Activated effector memory CD4-positive, alpha-beta T cell treated with Interleukin-2 at 50 U/mL for 16 hours (primary cell): ENCODE measurements around the gene ARHGEF37.
A peak's percentile ranks its signal among the peaks of the same experiment; 100 is the strongest.
"Not testable (repeated sequence)": the region's sequence is repeated elsewhere in the genome, so short reads cannot be mapped to it uniquely, and the experiment has no call there.

ENCODE experiments used
- DNase-seq: peaks from one replicate; pipeline ENCODE4 v3.0.0-alpha.2; 2020

Gene ARHGEF37, protein sequence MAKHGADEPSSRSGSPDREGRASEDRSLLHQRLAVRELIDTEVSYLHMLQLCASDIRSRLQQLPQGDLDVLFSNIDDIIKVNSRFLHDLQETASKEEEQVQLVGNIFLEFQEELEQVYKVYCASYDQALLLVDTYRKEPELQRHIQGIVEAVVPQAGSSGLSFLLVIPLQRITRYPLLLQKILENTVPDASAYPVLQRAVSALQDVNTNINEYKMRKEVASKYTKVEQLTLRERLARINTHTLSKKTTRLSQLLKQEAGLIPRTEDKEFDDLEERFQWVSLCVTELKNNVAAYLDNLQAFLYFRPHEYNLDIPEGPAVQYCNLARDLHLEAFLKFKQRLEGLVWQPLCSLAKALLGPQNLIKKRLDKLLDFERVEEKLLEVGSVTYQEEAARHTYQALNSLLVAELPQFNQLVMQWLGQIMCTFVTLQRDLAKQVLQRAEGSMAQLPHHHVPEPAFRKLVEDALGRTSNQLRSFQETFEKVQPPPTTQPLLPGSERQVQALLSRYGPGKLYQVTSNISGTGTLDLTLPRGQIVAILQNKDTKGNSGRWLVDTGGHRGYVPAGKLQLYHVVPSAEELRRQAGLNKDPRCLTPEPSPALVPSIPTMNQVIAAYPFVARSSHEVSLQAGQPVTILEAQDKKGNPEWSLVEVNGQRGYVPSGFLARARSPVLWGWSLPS

DNA sequence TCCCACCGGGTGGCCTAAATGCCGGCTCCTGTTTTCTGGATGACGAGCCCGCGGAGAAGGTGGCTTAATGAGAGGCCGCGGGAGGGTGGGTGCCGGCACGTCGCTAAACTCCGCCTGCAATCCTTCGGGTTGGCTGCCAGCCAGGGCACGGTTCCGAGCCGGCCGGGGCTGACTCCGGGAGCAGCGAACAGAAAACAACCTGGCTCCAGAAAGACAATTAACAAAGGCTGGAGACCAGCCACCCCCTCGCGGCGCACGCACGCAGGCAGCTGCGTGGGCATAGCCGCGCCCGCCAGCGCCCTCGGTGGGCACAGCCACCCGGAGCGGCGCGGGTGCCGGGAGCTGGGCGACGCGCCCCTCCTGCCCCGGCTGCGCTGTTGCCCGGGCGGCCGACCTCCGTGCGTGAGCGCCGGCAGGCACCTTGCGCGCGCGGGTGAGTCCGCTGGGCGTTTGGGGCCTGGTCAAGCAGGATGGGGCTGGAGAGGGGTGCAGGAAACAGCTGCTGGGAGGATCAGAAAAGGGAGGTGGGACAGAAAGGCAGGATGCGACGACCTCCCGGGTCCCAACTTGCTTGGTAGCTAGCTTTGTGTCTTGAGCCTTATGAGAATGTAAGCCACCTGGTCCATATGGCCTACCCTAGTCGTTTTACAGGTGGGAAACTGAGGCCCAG is at the start of gene ARHGEF37:
TSS of gene ARHGEF37 (plus strand) at position 307 of the 670 bp plus-strand sequence. CDS start 16,272 bp downstream, outside the sequence.
- peak; percentile 10 for DNase-seq

DNA sequence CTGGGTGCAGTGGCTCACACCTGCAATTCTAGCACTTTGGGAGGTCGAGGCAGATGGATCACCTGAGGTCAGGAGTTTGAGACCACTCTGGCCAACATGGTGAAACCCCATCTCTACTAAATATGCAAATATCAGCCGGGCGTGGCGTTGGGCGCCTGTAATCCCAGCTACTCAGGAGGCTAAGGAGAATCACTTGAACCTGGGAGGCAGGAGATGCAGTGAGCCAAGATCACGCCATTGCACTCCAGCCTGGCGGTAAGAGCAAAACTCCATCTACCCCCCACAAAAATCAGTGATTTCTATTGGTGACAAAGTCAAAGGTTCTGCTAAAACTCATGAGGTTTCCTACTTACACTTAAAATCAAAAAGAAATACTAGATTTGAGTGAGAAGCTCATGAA is 48.9 kb upstream of the ARHGEF37 start:
- DNase-seq = no peak

DNA sequence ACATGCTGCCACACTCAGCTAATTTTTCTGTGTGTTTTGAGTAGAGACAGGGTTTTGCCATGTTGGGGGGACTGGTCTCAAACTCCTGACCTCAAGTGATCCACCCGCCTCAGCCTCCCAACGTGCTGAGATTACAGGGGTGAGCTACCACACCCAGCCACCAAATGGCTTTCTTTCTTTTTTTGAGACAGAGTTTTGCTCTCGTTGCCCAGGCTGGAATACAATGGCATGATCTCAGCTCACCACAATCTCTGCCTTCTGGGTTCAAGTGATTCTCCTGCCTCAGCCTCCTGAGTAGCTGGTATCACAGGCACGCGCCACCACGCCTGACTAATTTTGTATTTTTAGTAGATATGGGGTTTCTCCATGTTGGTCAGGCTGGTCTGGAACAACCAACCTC is 45.5 kb upstream of the ARHGEF37 start:
- not testable (repeated sequence) for DNase-seq

DNA sequence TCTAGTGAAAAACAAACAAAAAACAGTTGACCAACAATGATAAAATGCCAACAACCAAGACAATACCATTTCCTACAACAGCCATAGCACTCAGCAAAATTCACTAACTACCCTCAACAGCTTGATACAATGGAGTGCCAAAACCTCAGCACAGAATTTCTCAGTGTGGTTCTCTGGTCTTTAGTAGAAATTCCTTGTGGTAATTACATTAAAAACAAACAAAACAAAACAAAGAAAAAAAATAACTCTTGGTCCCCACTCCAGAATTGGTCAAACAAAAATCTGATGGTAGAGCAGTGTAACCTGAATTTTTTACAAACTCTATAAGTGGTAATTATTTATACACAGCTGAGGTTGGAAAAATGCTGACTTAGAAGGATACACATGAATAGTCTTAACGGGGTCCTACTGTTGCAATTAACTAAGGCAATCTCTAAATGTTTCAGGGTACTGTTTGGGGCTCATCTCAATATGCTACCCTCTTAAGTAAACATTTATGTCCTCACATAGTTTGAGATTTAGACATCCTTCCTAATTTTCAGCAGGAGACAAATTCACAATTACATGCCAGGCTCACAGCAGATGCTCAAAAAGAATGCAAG is 43.8 kb upstream of the ARHGEF37 start:
- no peak for DNase-seq

DNA sequence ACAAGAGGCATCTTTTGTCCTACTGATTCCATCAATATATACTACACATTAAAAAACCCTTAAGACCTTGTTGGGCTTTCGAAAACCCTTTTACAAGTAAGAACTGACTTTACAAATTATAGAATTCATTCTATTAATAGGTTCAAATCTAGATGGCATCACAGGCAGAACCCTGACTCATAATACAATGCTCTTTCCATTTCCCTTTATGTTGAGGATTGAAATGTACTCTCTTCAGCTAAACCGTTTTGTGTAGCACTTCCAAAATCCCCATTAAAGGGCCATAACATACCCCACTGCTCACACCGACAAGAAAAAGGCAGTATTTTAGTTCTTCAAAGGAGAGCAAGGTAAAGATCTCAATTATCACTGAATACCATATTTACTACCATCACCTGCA is 41.2 kb upstream of the ARHGEF37 start:
- DNase-seq = no peak

DNA sequence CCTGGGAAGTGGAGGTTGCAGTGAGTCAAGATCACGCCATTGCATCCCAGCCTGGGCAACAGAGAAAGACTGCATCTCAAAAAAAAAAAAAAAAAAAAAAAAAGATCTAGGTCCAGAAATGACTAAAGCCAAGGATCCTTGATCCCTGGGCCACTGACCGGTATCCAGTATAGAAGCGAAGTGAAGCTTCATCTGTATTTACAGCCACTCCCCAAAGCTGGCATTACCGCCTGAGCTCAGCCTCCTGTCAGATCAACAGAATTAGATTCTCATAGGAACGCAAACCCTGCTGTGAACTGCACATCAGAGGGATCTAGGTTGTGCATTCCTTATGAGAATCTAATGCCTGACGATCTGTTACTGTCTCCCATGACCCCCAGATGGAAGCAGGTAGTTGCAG is 39.4 kb upstream of the ARHGEF37 start:
- DNase-seq = no peak

DNA sequence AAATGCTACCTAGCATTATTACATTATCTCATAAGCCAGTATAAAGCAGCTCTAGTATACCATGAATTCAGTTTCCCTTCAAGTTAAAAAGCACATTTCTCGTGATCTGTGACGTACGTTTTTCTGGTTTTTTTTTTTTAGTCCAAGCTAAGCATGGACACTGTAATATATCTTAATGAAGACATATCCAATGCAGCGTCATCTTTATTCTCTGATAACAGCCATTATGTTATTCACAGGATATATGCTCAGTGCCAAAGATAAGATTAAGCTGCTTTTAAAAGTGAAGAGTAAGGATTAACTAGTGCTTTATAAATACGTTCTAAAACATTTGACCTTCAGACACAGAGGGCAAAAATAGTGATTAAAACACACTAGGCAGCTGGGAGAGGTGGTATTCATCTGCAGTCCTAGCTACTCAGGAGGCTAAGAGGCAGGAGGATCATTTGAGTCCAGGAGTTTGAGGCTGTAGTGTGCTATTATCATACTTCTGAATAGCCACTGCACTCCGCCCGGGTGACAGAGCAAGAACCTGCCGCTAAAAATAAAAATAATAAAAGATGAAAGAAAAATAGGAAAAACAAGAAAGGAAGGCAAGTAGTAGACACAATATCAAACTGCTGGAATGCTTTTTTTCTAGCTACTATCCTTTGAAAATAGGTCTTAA is 37.8 kb upstream of the ARHGEF37 start:
- DNase-seq = no peak

DNA sequence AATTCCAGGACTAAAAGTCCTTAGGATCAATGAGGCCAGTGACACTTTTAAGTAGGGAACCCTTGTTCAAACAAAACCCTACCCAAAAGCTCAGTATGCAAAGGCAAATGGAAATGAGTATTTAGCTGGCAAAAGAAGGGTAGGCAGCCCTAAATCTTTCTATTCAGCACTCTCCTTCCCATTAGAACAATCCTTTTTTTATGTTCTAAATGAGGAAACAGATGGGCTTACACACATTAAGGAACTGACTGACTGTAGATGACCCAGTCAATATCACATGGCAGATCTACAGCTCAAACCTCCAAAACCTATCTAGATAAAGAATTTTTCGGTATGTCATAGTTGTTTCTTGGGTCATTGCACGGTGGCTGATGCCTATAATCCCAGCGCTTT is 37.3 kb upstream of the ARHGEF37 start:
- DNase-seq = no peak

DNA sequence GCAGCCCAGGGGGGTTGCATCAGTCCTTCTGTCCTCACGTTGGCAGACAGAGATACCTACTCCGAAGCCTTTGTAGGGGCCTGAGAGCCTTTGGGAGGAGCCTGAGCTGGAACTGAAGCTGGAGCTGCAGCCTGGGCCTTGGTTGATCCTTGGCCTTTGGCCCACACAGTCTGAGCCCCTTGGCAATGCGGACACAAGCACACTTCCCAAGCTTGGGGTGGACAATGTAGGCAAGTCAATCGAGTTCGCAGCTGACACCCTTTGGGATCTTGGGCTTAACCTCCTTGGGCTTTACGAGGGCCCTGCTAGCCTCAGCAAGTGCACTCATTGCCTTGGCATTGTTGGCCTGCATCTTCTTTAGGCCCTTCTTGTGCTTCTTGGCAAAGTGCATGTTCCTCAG is 36.0 kb upstream of the ARHGEF37 start:
- DNase-seq = no peak

DNA sequence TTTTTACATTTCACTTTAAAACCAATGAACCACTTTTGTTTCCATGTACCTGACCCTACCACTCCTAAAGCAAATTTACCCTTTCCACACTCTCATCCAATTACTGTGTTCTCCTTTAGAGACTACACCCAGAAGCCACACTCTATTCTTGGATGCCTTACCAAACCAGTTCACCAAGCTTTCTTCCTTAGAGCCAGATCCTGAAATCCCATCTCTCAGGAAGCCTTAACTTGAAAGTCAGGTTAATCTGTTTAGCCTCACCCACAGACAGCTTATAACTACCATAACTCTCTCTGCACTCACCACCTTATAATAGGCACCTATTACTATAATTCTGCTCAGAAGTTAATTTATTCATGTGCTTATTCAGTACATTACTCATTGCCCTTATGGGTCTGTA is 34.3 kb upstream of the ARHGEF37 start:
- DNase-seq = no peak

DNA sequence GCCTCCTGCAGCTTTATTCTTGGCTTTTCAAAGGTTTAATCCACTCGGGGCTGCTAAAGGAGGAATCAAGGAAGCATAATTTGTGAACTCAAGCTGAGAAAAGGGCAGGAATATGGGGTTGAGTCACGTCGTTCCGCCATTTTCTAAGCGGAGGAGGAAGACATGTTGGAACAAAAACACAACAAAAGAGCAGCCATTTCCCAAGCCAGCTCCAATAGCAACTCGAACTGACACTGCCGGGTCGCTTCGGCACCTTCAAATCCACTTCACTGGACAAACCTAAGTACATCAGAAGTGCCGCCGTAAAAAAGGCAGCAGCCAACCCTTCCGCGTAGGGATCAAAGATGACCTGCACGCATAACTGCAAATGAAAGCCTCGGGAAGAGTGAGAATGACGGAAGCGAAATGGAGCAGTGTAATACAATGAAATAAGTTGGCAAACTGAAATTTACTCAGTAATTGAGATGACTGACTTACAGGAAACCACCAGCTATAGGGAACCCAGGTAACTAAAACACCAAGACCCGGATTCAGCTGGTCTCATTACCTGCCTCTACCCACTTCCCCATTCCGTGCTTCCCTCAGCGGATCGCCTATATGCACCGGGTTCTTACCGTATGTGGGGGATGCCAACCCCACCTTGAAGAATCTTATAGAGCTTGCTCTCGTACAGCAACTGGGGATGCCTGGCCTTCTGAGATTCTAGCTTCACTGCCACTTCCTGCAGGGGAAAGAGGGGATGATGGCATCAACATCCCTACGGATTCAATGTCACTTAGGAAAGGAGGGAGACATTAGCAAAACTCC is 31.6 kb upstream of the ARHGEF37 start:
- DNase-seq = peak; percentile 15

DNA sequence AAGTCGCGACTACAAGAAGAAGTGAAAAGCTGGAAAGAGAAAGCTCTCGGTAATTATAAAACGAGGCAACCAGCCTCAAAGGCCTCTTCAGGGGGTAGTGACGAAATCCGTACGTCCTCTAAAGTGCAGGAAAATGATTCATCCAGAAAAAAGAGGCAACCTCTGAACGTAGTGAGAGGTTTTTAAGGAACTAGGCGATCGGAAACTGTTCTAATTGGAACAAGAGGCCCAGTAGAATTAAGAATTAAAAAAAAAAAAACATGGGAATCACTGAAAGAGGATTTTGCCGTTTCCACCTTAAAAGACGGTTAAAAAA is 31.1 kb upstream of the ARHGEF37 start:
- no peak for DNase-seq

DNA sequence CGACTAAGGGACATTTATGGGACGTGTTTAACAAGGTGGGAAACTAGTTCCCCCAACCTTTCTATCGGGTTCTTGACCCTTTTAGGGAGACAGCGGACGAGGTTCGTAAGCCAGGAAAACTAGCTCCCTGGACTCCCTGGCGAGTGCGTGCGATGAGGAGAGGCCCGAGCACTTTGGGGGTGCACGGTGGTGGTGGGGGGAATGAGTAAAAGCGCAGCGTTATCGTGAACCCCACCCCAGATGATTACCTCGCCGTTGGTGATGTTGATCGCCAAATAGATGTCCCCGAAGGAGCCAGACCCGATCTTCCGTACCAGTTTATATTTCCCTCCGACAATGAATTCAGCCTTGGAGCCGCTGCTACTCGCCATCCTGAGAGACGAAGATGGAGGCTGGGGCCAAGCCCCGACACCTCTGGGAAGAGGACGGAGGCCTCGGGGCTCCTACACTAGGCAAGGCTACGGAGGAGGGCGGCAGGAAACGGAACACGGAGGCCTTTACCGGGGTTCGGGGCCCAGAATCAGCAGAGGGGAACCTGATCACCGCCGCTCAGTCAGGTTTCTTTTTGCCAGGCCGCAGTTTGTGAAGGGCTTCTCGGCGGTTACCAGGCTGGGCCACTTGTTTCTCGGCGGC is 30.6 kb upstream of the ARHGEF37 start:
- DNase-seq = no peak

DNA sequence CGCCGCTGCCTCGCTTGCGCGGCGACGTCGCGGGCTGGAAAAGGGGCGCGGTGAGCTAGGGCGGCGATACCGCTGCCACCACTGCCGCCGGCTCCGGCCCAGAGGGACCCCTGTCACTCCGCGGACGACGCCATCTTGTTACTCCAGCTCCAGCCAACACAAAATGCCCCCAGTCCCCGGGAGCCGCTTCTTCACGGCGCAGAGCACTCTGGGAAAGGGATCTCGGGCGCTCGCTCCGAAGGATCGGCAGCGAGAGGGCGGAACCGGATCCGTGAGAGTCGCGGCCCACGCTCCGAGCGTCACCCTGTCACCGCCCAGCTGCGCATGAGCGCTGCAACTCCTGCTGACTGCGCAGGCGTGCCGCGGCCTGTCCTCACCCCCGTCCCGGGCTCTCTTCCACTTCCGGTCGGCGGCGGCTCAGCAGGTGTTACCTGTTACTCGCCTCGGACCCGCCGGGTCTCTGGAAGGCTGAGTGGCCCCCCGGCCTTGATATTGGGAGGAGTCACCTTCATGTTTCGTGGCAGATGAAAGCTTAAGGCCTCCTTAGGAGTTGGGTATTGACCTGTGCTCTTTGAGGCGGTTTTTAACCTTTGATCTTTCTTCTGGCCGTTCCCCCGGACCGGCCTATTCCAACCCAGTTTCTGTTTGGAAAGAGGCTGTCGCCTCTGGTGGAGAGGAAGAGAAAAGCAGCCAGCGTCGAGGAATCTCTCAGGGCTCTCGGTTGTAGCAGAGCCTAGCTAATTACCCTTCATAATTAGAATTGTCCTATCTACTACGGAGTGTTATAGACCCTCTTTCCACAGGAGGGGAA is 29.9 kb upstream of the ARHGEF37 start, which contains the start of gene CSNK1A1:
TSS of gene CSNK1A1 (minus strand) at position 213 of the 811 bp plus-strand sequence. CDS start 475 bp downstream, outside the sequence.
- DNase-seq = peak; percentile 99

DNA sequence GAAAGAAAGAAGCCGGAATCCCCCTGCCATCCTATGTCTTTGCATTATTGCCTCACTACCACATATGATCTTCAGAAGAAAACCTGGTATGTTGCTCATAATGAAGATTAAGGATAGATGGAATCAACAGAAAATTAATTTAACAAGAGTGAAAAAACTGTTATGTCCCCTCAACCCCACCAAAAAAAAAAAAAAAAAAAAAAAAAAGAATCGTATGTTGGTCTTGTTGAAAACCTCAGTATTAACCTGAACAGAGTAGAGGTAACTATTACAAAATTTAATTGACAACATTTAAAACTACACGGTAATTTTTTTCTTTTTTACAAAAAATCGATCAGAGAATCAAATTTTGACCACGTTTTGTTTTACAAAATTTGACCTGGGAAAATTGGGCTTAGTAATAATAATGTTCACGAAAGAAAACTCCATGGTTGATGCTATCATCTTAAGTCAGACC is 29.2 kb upstream of the ARHGEF37 start:
- DNase-seq = no peak

DNA sequence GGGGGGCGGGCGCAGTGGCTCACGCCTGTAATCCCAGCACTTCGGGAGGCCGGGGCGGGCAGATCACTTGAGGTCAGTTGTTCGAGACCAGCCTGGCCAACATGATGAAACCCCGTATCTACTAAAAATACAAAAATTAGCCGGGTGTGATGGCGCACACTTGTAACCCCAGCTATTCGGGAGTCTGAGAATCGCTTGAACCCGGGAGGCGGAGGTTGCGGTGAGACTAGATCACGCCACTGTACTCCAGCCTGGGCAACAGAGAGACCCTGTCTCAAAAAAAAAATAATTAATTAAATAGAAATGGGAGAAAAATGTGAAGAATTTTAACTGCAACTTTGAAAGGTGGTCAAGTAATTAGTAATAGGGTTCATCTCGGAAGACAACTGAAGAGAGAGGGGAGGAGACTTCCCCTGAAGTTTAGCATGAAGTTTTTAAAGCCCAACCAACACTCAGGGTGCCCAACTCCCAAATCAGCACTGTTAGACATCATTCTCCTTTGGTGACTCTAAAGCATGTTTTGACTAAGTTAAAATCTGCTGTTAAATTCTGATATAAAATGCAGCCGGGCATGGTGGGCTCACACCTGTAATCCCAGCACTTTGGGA is 28.6 kb upstream of the ARHGEF37 start:
- DNase-seq = no peak

DNA sequence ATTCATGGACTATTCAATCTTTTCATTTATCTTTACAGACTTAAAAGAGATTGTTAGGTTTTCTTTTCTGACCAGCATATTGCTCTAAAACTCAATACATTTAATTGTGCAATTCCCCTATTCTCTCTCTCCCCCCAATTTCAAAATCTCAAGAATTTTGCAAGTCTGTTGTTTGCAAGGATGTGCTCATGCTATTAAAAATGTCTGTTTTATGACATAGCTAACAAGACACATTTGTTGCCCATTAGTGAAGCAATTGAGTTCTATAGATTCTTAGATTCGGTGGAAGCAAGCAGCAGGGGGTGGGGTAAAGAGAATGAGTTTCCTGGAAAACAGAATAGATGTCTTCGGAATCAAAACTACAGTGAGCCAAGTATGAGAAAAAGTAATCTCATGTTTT is 21.6 kb upstream of the ARHGEF37 start:
- DNase-seq = no peak

DNA sequence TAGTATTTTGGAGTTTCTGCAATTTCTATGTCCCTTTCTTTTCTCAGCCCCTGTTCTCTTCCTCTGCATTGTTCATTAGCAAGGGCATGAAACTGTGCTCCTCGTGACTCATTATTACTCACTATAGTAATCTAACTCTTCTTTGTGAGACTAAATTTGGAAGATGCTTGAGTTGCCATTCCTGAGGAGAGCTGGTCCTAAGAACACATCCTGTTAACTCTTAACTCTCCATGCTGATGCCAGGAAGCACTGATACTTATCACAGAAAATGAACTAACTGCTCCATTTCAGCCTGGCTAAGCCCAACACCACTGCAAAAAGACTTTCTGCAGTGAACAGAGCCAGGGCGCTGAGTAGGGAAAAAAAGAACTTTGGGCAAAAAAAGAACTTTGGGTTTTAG is 19.4 kb upstream of the ARHGEF37 start:
- no peak for DNase-seq

DNA sequence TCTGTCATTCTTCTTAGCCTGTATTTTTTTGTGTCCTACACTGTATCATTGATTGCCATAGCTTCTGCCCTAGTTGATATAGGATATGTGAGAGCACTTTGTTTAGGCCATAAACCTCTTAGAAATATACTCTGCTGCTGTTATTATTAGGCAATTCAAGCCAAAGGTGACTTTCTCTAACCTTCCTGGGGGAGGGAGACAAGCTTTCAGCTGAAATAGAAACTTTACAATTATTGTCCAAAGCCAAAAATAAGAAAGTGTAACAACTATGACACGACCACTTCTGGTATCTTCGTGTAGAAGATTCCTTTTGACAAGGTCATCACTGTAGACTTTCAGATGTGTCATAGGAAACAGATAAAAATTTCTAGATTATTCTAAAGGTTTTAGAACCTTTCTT is 17.8 kb upstream of the ARHGEF37 start:
- DNase-seq = no peak

DNA sequence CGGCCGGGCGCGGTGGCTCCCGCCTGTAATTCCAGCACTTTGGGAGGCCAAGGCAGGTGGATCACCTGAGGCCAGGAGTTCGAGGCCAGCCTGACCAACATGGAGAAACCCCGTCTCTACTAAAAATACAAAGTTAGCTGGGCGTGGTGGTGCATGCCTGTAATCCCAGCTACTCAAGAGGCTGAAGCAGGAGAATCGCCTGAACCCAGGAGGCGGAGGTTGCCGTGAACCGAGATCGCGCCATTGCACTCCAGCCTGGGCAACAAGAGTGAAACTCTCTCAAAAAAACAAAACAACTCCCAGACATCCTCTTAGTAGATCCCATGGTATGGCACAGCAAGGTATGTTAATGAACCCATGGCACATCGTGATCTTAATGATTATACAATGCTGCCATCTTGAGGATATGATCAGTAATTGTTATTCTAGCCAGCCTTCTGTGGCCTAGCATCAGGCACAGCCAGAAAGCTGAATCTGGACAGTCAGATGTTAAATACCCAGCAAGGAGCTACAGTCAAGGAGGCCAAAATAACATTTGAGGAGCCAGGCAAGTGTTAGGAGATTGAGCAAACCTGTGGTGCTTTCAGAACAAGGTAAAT is 16.7 kb upstream of the ARHGEF37 start:
- DNase-seq = not testable (repeated sequence)
